NCI-H2196 (cell line): ENCODE results near the gene RHBDD2.
"Not testable (repeated sequence)": the region's sequence is repeated elsewhere in the genome, so short reads cannot be mapped to it uniquely, and the experiment has no call there.

ENCODE experiments used
- DNase-seq: peaks from one replicate; lab custom pipeline; 2025; ENCODE audit not compliant: unreplicated experiment; lab: John Stamatoyannopoulos, UW

Gene RHBDD2

GRCh38 chr7:75866114-75866488, 12.7 kb upstream of the RHBDD2 start:
- peak; percentile 30 for DNase-seq

- peak; percentile 57 for DNase-seq
Observed at GRCh38 chr7:75866489-75867389, 12.1 kb upstream of the RHBDD2 start.

GRCh38 chr7:75867390-75867717, 11.5 kb upstream of the RHBDD2 start:
- no peak for DNase-seq

- no peak for DNase-seq
Observed at GRCh38 chr7:75868153-75868552, 10.7 kb upstream of the RHBDD2 start.

DNA sequence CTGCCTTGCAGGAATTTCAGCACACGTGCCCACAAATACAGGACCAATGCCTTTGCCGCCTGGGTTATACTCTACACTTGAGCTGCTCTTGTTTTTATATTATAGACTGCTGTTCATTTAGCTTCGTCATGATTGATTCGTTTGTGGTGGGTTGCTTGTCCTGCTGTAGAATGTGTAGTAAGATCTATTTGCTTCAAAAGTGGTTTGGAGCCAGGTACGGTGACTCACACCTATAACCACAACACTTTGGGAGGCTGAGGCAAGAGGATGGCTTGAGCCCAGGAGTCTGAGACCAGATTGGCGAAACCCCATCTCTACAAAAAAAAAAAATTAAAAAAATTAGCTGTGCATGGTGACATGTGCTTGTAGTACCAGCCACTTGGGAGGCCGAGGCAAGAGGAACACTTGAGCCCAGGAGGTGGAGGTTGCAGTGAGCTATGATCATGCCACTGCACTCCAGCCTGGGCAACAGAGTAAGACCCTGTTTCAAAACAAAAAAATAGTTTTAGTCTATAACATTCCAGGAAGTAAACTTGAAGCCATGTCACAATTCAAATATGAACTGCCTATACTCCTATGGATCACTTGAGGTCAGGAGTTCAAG, 9.0 kb upstream of the RHBDD2 start:
- no peak for DNase-seq

DNA sequence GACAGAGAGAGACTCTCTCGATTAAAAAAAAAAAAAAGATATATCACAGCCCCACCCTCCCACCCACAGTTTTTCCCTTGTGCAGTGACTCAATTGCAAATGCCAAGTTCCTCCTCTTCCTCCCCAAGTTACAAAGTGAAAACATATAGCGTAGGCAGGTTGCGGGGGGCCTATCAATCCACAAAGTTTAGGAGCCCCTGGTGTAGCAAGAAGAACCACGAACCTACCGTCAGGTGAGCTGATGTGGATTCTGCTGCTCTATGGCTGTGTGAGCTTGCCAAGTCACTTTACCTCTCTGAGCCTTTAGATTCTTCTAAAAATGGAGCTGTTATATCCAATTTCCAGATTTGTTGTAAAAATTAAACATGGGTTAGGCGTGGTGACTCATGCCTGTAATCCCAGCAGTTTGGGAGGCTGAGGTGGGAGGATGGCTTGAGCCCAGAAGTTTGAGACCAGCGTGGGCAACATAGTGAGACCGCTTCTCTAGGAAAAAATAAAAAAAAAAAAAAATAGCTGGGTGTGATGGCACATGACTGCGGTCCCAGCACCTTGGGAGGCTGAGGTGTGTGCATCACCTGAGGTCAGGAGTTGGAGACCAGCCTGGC, 8.2 kb upstream of the RHBDD2 start:
- DNase-seq = no peak

GRCh38 chr7:75872073-75872782, 6.6 kb upstream of the RHBDD2 start:
- DNase-seq = no peak

GRCh38 chr7:75874180-75874579, 4.7 kb upstream of the RHBDD2 start:
- not testable (repeated sequence) for DNase-seq

- DNase-seq = no peak
Observed at GRCh38 chr7:75875113-75876080, 3.4 kb upstream of the RHBDD2 start.

GRCh38 chr7:75876126-75876881, 2.5 kb upstream of the RHBDD2 start:
- no peak for DNase-seq

- no peak for DNase-seq
Observed at GRCh38 chr7:75878312-75878768, 494 bp upstream of the RHBDD2 start.

GRCh38 chr7:75879771-75880184, 944 bp downstream of the RHBDD2 start:
- peak; percentile 22 for DNase-seq

- DNase-seq = no peak
Observed at GRCh38 chr7:75880242-75880641, 1.4 kb downstream of the RHBDD2 start.

DNA sequence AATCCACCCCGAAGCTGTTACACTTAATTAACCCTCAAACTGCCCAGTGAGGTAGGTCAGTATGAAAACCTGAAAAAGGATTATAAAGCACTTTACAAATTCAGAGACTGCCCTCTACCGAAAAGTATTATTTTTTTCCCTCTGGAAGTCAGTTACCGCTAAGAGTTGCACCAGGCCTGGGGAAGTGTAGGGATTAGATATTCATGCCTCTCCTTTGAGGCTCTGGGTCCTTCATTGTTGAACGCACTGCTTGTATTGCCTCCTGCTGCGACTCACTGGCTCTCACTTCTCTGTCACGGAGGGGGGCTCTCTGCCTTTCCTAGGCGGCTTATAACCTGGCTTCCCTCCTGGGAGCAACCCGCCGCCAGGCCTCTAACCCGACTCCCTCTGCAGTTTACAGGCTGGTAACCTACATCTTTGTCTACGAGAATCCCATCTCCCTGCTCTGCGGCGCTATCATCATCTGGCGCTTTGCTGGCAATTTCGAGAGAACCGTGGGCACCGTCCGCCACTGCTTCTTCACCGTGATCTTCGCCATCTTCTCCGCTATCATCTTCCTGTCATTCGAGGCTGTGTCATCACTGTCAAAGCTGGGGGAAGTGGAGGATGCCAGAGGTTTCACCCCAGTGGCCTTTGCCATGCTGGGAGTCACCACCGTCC, 2.7 kb downstream of the RHBDD2 start:
- DNase-seq = no peak

DNA sequence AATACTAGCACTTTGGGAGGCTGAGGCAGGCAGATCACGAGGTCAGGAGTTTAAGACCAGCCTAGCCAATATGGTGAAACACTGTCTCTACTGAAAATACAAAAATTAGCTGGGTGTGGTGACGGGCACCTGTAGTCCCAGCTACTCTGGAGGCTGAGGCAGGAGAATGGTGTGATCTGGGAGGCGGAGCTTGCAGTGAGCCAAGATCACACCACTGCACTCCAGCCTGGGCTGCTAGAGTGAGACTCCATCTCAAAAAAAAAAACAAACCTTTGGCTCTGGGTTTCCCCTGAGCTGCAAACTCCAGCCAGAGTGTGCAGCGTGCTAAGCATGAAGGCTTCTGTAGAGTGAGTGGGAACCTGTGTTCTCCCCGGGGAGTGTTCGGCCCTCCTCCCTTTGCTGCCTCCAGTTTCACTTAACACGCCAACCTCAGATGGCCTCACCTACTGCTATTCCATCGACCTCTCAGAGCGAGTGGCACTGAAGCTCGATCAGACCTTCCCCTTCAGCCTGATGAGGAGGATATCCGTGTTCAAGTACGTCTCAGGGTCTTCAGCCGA, 4.5 kb downstream of the RHBDD2 start:
- DNase-seq = not testable (repeated sequence)

DNA sequence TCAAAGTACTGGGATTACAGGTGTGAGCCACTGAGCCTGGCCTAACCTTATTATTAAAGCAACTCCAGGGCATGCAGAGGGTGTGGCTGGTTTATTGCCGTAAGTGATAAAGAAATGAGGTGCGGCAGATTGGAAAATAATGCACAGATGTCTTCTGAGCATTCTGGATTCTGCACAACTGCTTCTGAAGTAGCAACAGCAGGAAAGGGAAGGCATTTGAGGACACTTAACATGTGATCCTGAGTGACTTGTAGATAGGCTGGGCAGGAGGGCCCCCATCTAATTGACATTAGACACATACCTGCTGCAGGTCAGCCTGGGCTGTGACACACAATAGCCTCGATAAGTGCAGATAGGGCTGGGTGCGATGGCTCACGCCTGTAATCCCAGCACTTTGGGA, 5.6 kb downstream of the RHBDD2 start:
- DNase-seq = no peak

DNA sequence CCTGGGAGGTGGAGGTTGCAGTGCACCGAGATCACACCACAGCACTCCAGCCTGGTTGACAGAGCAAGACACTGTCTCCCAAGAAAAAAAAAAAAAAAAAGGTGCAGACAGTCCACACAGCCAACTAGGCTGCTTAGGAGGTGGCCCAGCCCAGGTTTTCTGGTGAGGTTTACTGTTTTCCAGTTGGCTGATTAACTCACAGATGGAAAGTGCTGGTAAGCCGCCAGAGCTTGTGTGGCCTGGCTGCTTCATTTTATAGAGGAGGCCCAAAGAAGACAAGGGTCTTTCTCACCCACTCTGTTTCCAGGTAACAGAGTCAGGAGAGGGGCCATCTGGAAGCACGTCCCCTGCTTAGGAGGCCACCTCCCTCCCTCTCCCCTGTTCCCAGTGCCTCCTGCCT, 6.2 kb downstream of the RHBDD2 start:
- no peak for DNase-seq

GRCh38 chr7:75887669-75888369, 9.0 kb downstream of the RHBDD2 start:
- no peak for DNase-seq
